ENCODE measurements around the gene EXOC4. TPM values are rescaled to one million over a fixed set of nuclear protein-coding genes. Genes with fewer than 3 reads are reported as not detected.
A peak's percentile ranks its signal among the peaks of the same experiment; 100 is the strongest.

Gene EXOC4
- total RNA-seq, 2 donors from 2014 or later: 33.7 to 41.5 TPM

DNA sequence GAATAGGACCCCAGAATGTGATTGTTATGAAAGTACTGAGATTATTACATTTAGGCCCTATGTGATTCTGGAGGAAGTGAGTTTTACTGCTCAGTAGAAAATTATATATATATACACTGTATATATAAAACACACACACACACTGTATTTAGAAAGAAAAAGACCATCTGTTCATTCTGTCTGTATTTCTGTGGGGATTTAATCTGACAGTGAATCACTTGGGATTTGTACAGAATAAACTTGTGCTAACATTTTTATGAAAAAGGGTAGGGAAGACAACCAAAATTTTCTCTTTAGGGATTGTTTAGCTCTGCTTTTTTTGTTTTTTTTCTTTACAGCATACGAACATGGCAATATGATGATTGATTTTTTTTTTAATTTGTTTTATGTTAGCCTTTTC is 142.7 kb downstream of the EXOC4 start:
- DNase-seq (no peak), ATAC-seq (no peak)
- intact Hi-C loops (cut with DNase I): no loop called here

DNA sequence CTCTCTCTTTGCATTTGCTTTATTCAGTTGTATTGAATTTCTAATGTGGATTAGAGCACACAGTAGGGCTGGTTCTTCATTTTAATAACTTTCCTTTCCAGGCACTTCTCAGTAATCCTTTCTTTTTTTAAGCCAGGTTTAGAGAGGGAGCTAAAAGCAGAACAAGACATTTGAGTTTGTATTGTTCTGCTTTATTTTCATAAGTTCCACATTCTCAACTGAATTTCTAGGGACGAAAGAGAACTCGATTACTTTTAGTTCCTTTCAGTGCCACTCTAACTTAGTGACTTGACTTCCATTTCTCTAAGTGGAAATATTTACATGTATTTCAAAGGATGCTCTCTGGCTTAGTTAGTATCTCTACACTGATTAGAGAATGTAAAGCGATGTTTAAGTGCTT is 145.6 kb downstream of the EXOC4 start:
- intact Hi-C loops (cut with DNase I): no loop called here
- no peak for ATAC-seq
- no peak for DNase-seq

DNA sequence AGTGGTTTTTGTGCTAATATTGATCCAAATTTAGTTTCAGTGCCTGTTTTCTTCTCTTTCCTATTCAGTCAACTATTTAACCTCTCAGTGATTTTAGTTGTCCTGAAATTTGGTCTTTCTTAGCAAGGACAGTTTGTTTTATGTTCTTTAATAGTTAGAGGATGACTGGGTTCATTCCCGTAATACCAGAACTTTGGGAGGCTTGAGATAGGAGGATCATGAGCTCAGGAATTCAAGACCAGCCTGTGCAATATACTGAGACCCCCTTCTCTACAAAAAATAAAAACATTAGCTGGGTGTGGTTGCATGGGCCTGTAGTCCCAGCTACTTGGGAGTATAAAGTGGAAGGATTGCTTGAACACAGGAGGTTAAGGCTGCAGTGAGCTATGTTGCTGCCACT is 148.3 kb downstream of the EXOC4 start:
- intact Hi-C loops (cut with DNase I): no loop called here
- DNase-seq (no peak), ATAC-seq (no peak)

DNA sequence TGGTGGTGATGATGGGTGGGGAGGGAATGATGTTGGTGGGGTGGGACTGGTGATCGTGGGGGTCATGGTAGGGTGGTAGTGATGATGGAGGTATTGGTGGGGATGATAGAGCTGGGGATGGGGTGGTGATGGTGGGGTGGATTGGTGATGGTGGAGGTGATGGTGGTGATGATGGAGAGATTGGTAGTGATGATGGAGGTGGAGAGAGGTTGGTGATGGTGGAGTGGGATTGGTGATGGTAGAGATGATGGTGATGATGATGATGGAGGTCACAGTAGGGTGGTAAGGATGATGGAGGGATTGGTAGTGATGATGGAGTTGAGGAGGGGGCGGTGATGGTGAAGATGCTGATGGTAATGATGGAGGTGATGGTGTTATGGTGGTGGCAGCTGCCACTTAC is 155.3 kb downstream of the EXOC4 start:
- intact Hi-C loops (cut with DNase I): no loop called here
- DNase-seq (no peak), ATAC-seq (no peak)

DNA sequence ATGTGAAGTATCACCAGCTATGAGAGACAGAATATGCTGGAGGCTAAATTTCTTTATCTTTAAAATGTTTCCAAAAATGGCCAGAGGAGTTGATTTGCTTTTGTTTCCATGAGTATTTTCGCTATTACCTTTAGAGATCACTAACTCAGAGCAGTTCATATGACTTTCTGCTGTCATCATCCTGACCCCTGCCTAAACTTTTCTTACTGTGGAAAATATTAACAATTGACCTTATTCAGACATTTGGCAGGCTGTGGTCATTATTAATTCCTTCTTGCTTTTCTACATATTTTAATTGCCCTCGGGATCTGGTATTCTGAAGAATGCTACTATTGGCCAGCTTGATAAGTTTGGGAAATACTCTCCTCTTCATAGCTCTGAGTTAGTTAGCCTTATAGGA is 156.5 kb downstream of the EXOC4 start:
- ATAC-seq: no peak
- DNase-seq: no peak
- intact Hi-C loops (cut with DNase I): no loop called here

DNA sequence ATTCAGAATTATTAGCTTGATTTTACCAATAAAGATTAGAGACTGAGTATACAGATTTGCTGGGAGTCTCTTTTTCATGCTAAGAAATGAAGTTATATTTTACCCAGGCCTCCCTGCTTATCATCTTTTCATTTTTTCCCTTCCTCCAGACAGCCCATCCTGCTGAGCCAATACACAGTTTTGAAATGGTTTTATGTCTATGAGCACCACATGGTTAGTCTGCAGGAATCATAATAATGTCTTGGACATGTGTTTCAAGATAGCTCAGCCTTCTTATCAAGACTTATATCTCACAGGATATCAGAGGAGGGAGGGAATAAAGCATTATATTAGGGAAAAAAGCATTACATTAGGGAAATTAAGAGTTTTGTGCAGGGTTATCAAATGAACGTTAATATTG is 157.1 kb downstream of the EXOC4 start:
- intact Hi-C loops (cut with DNase I): no loop called here
- no peak for ATAC-seq
- no peak for DNase-seq

DNA sequence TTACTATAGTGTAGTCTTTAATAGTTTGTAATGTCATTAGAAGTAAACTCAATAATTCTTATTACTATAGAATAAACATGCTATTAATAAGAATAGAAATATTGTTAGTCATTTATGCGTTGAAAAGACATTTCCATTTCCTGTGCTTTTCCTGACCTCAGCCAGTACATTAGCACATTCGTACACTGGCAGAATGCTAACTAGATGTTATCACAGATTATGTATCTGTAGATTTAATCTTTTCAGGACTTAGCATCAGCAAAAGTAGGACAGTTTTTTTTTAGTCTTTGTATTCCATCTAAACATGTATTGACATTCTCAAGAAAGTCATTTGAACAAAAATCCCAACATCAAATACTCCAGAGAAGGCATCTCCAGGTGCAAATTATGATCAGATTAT is 158.5 kb downstream of the EXOC4 start:
- DNase-seq: no peak
- intact Hi-C loops (cut with DNase I): no loop called here
- ATAC-seq: no peak

DNA sequence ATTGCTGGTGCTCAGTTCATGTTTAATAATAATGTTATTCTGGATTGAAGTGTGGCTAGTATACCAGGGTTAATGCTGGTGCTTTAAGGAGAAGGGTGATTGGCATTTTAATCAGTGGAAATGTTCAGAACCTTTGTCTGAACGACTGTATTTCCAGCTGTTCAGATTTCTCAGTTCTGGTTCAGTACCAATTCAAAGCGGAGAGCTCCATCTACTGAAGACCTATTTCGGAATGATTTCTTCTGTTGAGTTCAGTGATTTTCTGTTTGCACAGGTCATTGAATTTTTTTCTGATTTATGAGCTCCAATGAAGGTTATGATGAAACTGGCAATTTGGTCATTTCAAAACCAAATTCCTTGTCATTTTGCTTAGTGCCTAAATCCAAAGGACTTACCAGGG is 160.1 kb downstream of the EXOC4 start:
- ATAC-seq: no peak

DNA sequence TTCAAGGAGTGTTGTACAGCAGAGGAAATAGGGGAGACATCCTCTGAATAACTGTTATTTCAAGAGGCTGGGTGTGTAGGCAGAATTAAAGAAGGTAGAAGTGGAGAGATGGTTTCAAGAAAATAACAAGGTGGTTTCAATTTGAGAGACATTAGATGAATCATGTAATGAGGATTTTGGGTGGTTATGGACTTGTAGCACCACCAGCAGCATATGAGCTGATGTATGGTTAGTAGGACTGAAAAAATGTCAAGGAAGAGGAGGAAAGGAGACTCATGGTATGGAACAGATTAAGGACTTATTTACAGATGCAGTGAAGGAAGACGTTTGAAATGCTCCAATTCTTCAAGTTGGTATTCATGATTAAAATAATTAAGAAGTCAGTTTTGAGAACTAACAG is 166.2 kb downstream of the EXOC4 start:
- ATAC-seq (no peak), DNase-seq (no peak)
- intact Hi-C loops (cut with DNase I): no loop called here

More for the DNA sequence above, 160.1 kb downstream of the EXOC4 start:
- DNase-seq: no peak
- intact Hi-C loops (cut with DNase I): no loop called here

DNA sequence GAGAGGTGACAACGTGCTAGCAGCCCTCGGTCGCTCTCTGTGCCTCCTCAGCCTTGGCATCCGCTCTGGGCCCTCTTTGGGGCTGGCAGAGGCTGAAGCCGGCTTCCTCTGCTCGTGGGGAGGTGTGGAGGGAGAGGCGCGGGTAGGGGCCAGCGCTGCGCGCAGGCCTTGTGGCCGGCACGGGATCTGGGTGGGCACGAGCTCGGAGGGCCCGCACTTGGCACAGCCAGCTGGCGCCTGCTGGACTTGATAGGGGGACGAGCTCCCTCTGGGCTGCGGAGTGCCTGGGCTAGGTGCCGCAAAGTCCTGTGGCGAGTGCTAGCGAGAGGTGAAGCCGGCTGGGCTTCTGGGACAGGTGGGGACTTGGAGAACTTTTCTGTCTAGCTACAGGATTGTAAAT is 170.7 kb downstream of the EXOC4 start:
- ATAC-seq (no peak), DNase-seq (no peak)
- intact Hi-C loops (cut with DNase I): no loop called here

DNA sequence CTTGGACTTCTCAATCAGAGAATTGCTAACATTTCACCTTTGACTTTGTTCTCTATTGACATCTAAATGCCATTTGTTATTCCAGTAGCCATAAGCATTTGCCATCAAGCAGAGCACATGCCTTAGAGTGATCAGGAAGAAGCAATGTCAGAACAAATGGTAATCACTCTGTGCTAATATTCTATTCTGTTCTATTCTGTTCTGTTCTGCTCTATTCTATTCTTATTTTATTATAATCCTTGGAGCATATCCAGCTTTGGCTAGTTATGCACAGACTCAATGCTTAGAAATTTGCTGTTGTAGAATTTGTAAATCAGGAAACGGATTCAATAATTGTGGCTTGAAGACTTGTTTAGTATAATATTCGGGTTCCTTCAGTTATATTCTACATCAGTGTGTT is 175.4 kb downstream of the EXOC4 start:
- intact Hi-C loops (cut with DNase I): no loop called here
- DNase-seq (no peak), ATAC-seq (no peak)

DNA sequence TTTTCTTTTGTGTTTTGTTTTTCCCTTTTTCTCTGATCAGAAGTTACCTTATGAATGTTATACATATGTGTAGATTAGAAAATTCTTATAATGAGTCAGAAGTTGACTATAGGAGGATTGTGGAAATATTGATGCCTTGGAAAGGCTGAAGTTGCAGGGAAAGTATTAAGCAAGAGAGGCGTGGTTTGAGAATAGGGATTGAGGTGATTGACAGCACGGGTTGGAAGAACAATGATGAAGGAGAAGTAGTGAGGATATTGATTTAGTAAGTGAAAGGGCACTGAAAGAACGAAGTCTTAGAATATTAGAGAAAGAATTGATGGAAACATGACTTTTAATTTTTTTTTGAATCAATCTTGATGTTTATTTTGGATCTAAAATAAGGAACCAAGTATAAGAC is 176.0 kb downstream of the EXOC4 start:
- DNase-seq: no peak
- no peak for ATAC-seq
- intact Hi-C loops (cut with DNase I): no loop called here

DNA sequence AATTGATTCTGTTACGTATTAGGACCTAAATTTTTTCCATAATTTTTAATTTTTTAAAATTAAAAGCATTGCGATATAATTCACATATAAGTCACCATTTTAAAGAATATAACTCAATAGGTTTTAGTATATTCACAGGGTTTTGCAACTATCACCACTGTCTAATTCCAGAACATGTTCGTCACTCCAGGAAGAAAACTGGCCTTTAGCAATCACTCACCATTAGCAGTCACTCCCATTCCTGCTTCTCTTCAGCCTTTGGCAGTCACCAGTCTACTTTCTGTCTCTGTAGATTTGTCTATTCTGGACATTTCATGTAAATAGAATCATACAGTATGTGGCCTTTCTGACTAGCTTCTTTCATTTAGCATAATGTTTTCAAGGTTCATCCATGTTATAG is 176.5 kb downstream of the EXOC4 start:
- DNase-seq: no peak
- ATAC-seq: no peak
- intact Hi-C loops (cut with DNase I): no loop called here

DNA sequence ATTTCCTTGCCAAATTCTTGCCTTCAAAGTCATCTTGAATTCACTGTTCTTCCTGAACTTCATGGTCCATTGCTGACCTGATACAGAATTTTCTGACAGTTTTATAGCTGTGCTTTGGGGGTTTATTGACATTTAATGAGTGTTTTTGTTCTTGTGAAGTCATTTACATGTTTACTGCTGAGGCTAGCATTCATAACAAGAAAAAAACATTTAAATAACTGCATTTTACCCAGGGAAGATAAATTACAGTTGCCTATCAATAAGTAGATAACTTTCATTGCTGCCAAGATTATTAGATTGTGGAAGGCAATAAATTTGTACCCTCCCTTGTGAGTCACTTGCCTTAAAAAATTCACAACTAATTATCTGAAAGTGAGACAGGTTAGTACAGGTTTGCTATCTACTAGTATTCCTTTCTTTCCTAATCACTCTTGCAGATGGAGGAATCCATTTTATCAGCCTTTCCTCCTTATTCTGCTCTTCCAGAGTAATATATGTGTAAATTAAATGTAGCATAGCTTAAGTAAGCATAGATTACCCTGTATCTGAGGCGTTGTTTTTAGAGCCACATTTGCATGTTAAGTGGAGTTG is 178.4 kb downstream of the EXOC4 start:
- intact Hi-C loops (cut with DNase I): no loop called here
- no peak for DNase-seq
- ATAC-seq: no peak

DNA sequence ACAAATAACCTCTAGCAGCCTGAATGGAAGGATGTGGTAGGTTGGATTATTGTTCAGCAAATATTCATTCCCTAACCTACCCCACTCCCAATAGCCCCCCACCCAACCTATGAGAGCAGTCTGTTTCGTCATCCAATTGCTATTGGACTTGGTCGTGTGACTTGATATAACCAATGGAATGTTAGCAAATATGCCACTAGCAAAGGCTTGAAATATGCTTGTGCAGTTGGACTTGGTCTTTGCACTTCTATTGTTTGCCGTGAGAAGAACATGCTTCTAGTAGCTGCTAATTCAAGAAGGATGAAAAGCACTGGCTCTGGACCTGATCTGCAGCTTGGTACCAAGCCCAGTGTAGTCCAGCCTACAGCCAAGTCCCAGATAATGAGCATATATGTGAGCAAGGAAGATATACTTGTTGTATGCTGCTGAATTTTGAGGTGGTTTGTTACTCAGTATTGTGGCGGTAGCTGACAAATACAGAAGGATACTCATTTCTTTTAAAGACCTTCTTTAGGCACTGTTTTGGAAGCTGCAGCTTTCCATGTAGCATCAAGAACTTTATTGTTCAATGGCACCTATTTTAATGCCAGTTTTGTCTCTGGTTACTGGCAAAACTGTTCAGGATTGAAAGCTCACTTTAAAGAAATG is 180.4 kb downstream of the EXOC4 start:
- intact Hi-C loops (cut with DNase I): no loop called here
- no peak for DNase-seq
- no peak for ATAC-seq

DNA sequence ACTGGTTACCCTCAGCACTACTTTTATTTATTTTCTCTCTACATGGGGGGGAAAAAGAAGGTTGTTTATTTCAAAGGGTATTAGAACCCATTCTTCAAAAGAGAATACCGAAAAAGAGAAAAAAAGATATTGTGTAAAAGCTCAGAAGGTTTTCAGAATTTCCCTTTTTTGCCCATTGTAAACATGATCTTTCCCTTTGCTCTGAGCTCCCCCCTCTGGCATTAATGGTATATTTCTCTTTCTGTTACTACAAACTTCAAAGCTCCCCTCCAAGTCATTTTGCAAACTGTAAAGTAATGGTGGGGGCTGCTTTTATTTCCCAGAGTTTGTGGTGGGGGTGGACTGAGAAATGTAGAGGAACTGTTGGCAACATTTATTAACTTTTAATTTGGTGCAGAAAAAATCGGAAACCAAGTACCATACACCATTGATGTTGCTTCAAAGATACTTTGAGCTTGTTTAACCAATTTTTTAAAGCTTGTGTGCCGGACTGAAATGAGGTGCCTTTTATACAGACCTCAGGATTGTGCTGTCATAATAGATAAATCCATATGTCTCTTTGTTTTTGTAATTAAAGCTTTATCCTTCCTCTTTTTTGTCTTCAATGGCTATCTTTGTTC is 181.5 kb downstream of the EXOC4 start:
- DNase-seq (no peak), ATAC-seq (peak in 1 of 2 donors; percentile 37)
- intact Hi-C loops (cut with DNase I): no loop called here

DNA sequence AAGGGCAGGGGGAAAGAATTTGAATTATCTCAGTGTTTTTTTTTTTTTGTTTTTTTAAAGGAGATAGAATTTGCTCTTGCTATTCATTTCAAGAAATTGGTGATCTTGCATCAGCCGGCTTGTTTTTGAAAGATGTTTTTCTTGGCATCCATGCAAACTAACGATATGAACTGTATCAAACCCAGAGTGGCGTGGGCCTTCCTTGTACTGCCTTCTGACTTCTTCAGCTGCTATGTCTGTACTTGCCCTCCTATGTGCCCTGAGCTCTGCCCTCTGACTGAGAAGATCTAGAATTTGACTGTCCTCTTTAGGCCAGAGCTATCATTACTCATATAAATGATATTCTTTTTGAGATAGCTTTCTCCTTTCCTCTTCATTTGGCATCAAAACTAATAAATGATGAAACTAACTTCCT is 183.1 kb downstream of the EXOC4 start:
- intact Hi-C loops (cut with DNase I): no loop called here
- DNase-seq: peak; percentile 49
- peak; percentile 78 to 98 for ATAC-seq

DNA sequence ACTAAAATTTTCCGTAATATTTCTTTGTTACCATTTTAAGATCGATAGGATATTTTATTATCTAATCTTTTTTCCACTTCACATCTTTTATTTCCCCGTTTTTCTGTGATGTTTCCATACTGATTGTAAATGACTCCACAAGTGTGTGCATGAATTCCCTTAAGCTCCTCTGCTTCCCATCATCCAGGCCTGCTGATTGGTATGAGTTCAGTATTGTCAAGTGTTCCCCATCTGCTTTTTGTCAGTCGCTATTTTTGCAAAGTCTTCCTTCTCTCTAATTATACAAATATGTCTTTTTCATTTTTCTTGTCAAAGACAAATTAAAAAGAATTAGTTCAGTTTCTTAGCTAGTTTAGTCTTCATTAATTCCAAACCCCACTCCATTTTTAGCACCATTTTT is 184.7 kb downstream of the EXOC4 start:
- intact Hi-C loops (cut with DNase I): no loop called here
- DNase-seq (no peak), ATAC-seq (no peak)

DNA sequence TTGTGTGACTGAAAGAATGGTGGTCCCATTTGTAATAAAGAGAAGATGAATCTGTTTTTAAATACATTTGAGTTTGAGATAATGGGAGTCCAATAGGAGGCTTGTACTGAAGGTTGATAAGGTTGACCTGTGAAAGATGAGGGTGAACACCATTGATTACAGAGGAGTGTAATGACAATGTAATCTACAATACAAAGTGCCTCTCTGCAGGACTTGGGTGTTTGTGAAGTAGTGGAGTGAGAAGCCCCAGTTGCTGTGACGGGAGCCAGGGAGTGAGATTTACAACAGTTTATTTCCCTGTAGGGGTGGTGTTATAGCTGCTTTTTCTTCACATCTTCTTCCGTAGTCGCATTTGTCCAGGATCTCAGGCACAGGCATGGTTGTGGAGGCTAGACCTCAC is 189.9 kb downstream of the EXOC4 start:
- no peak for DNase-seq
- intact Hi-C loops (cut with DNase I): no loop called here
- no peak for ATAC-seq

DNA sequence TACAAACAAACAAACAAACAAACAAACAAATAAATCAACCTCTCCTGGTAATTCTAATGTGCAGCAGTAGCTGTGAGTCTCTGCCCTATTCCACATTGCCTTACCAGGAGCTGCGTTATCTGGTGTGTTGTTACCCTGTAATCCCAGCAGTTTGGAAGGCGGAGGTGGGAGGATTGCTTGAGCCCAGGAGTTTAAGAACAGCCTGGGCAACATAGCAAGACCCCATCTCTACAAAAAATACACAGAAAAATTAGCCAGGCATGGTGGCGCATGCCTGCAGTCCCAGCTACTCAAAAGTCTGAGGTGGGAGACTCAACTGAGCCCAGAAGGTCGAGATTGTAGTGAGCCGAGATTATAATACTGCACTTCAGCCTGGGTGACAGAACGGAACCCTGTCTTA is 192.7 kb downstream of the EXOC4 start:
- no peak for ATAC-seq
- intact Hi-C loops (cut with DNase I): no loop called here
- no peak for DNase-seq

DNA sequence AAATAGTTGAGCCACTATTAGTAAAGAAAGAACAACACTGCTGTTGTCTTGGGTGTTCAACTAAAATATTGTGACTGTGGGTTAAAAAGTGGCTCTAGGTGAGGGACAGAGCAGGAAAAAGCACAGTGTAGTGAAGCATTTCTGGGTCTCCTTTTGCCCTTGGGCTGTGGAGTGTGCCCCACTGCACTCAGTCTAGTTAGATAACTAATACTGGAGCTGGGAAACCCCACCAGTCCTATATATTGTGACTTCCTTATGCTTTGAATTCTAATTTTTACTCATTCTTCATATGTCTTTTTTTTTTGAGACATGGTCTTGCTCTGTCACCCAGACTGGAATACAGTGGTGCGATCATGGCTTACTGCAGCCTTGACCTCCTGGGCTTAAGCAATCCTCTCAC is 195.1 kb downstream of the EXOC4 start:
- intact Hi-C loops (cut with DNase I): no loop called here
- DNase-seq (no peak), ATAC-seq (no peak)
